Measurements from ENCODE around the gene CKB. TPM values are rescaled to one million over a fixed set of nuclear protein-coding genes. Genes with fewer than 3 reads are reported as not detected.

The CKB gene
- total RNA-seq, 4 donors from 2014 or later: 75.6 to 249 (median 141) TPM

DNA sequence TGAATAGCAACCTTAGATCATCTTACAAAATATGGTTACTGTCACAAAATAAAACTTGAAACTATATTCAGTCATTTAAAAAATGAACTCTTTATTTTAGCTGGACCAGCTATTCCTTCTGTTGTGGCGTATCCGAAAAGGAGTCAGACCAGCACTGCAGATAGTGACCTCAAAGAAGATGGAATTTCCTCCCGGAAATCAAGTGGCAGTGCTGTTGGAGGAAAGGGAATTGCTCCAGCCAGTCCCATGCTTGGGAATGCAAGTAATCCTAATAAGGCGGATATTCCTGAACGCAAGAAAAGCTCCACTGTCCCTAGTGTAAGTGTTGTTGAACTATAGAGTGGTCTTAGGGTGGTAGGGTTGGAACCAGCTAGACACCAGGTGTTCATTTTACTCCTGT is 47.7 kb downstream of the CKB start:
- Histone ChIP-seq H3K4me3 (no peak overlapping the region), H3K9me3 (no peaks in the 10 kb centered on the region), H3K4me1 (no peaks in the 10 kb centered on the region), H3K27me3 (no peaks in the 10 kb centered on the region), H3K27ac (no peak overlapping the region), H3K36me3 (peaks cover 0 to 84% (median 0%) of the 10 kb centered on the region in 3 donors)
- WGBS, 2 donors: 94 to 95% methylated on average over 5 of the region's 5 CpGs
- TF ChIP-seq EP300 (IDR thresholded peaks at IDR 0.05): no peak
- TF ChIP-seq POLR2A (IDR thresholded peaks at IDR 0.05): no peak
- DNase-seq (ENCODE audit: low spot score in 2 of 2): no peak

- Histone ChIP-seq H3K27ac (no peak overlapping the region), H3K4me3 (no peak overlapping the region), H3K36me3 (peaks cover 0 to 85% (median 0%) of the 10 kb centered on the region in 3 donors), H3K4me1 (no peaks in the 10 kb centered on the region), H3K27me3 (no peaks in the 10 kb centered on the region), H3K9me3 (no peaks in the 10 kb centered on the region)
- WGBS, 2 donors: 83 to 84% methylated on average over 5 of the region's 5 CpGs
- no peak for DNase-seq (ENCODE audit: low spot score in 2 of 2)
- TF ChIP-seq, protein P1, sequence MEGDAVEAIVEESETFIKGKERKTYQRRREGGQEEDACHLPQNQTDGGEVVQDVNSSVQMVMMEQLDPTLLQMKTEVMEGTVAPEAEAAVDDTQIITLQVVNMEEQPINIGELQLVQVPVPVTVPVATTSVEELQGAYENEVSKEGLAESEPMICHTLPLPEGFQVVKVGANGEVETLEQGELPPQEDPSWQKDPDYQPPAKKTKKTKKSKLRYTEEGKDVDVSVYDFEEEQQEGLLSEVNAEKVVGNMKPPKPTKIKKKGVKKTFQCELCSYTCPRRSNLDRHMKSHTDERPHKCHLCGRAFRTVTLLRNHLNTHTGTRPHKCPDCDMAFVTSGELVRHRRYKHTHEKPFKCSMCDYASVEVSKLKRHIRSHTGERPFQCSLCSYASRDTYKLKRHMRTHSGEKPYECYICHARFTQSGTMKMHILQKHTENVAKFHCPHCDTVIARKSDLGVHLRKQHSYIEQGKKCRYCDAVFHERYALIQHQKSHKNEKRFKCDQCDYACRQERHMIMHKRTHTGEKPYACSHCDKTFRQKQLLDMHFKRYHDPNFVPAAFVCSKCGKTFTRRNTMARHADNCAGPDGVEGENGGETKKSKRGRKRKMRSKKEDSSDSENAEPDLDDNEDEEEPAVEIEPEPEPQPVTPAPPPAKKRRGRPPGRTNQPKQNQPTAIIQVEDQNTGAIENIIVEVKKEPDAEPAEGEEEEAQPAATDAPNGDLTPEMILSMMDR (IDR thresholded peaks at IDR 0.05): no peak
- TF ChIP-seq POLR2A (IDR thresholded peaks at IDR 0.05): no peak
- TF ChIP-seq EP300 (IDR thresholded peaks at IDR 0.05): no peak
Measured at GRCh38 chr14:103472939-103473338, 49.7 kb downstream of the CKB start.

Small RNAs within 50 kb of the gene (small RNA-seq; reads per million reads assigned to genes)
- gene RNU4-68P (not detected), gene RNU7-160P (not detected)

Other genes with a start within 250 kb of the CKB start
- 100 to 1,000 TPM; 128 to 226 (median 160) TPM for gene EIF5, start 188.6 kb downstream of the CKB start, total RNA-seq
- gene MARK3, start 137.4 kb downstream of the CKB start, total RNA-seq: 100 to 1,000 TPM; 109 to 143 (median 125) TPM
- 10 to 100 TPM; 17.9 to 32.4 (median 22.4) TPM for gene TRMT61A, start 6.4 kb upstream of the CKB start, total RNA-seq
- 10 to 100 TPM; 26.1 to 36.5 (median 31.7) TPM for gene BAG5, start 39.8 kb upstream of the CKB start, total RNA-seq
- gene COA8, start 40.1 kb upstream of the CKB start, total RNA-seq: 10 to 100 TPM in 3 of 4 donors, 1 to 10 TPM in 1; 7.2 to 31.6 (median 12.3) TPM
- 100 to 1,000 TPM; 402 to 561 (median 495) TPM for gene KLC1, start 106.4 kb upstream of the CKB start, total RNA-seq
- 10 to 100 TPM in 1 of 4 donors, 1 to 10 TPM in 3; 4.0 to 10.7 (median 6.2) TPM for gene XRCC3, start 192.6 kb upstream of the CKB start, total RNA-seq
- gene ZFYVE21, start 193.0 kb upstream of the CKB start, total RNA-seq: 100 to 1,000 TPM; 151 to 308 (median 224) TPM